ENCODE measurements around the gene CHL1. TPM values are rescaled to one million over a fixed set of nuclear protein-coding genes. Genes with fewer than 3 reads are reported as not detected.

Gene CHL1
- total RNA-seq, 1 experiment from 2014 or later, result not detected

GRCh38 chr3:242602-243355, 46.2 kb downstream of the CHL1 start:
- intact Hi-C loops (cut with micrococcal nuclease; ENCODE audit: unreplicated experiment), result no loop called here
- no peaks in the 10 kb centered on the region for H3K36me3 ChIP-seq (ENCODE audit: insufficient read depth, low read length, poor library complexity, severe bottlenecking)
- no peak overlapping the region for H3K4me3 ChIP-seq (ENCODE audit: low read depth, low read length, poor library complexity, severe bottlenecking)
- no peaks in the 10 kb centered on the region for H3K4me1 ChIP-seq (ENCODE audit: insufficient read depth, low read length, poor library complexity, severe bottlenecking)
- ChIA-PET POLR2A (ENCODE audit: low non-redundant PET) (no interaction called here), CTCF (no interaction called here)
- H3K27ac ChIP-seq (ENCODE audit: low read depth, low read length, poor library complexity, severe bottlenecking), result no peak overlapping the region
- H3K9me3 ChIP-seq (ENCODE audit: low read depth, low read length, poor library complexity, severe bottlenecking), result no peaks in the 10 kb centered on the region
- no peaks in the 10 kb centered on the region for H3K27me3 ChIP-seq (replicated peaks; ENCODE audit: insufficient read depth, low read depth, low read length, poor library complexity)
- TF ChIP-seq EZH2 (IDR thresholded peaks at IDR 0.05; ENCODE audit: borderline replicate concordance, low read depth, low read length, poor library complexity, severe bottlenecking), result no peak
- no TSS peak for BruUV-seq (replicated peaks)
- DNase-seq (ENCODE audit: low spot score), result no peak

GRCh38 chr3:243356-243725, 46.8 kb downstream of the CHL1 start:
- H3K4me3 ChIP-seq (ENCODE audit: low read depth, low read length, poor library complexity, severe bottlenecking), result no peak overlapping the region
- TF ChIP-seq EZH2 (IDR thresholded peaks at IDR 0.05; ENCODE audit: borderline replicate concordance, low read depth, low read length, poor library complexity, severe bottlenecking), result no peak
- TF ChIP-seq CTCF (conservative IDR thresholded peaks at IDR 0.05; ENCODE audit: low read depth, low read length), result no peak
- peak; percentile 2 for DNase-seq (ENCODE audit: low spot score)
- ChIA-PET CTCF (no interaction called here), POLR2A (ENCODE audit: low non-redundant PET) (no interaction called here)
- H3K27me3 ChIP-seq (replicated peaks; ENCODE audit: insufficient read depth, low read depth, low read length, poor library complexity), result no peaks in the 10 kb centered on the region
- H3K4me1 ChIP-seq (ENCODE audit: insufficient read depth, low read length, poor library complexity, severe bottlenecking), result no peaks in the 10 kb centered on the region
- H3K9me3 ChIP-seq (ENCODE audit: low read depth, low read length, poor library complexity, severe bottlenecking), result no peaks in the 10 kb centered on the region
- BruUV-seq (replicated peaks), result no TSS peak
- no peaks in the 10 kb centered on the region for H3K36me3 ChIP-seq (ENCODE audit: insufficient read depth, low read length, poor library complexity, severe bottlenecking)
- intact Hi-C loops (cut with micrococcal nuclease; ENCODE audit: unreplicated experiment), result no loop called here
- H3K27ac ChIP-seq (ENCODE audit: low read depth, low read length, poor library complexity, severe bottlenecking), result no peak overlapping the region

GRCh38 chr3:244041-244440, 47.5 kb downstream of the CHL1 start:
- Histone ChIP-seq H3K36me3 (ENCODE audit: insufficient read depth, low read length, poor library complexity, severe bottlenecking) (no peaks in the 10 kb centered on the region), H3K4me3 (ENCODE audit: low read depth, low read length, poor library complexity, severe bottlenecking) (no peak overlapping the region), H3K4me1 (ENCODE audit: insufficient read depth, low read length, poor library complexity, severe bottlenecking) (no peaks in the 10 kb centered on the region), H3K27me3 (replicated peaks; ENCODE audit: insufficient read depth, low read depth, low read length, poor library complexity) (no peaks in the 10 kb centered on the region), H3K9me3 (ENCODE audit: low read depth, low read length, poor library complexity, severe bottlenecking) (no peaks in the 10 kb centered on the region), H3K27ac (ENCODE audit: low read depth, low read length, poor library complexity, severe bottlenecking) (no peak overlapping the region)
- ChIA-PET CTCF (no interaction called here), POLR2A (ENCODE audit: low non-redundant PET) (no interaction called here)
- intact Hi-C loops (cut with micrococcal nuclease; ENCODE audit: unreplicated experiment), result no loop called here
- TF ChIP-seq EZH2 (IDR thresholded peaks at IDR 0.05; ENCODE audit: borderline replicate concordance, low read depth, low read length, poor library complexity, severe bottlenecking), result no peak
- TF ChIP-seq CTCF (conservative IDR thresholded peaks at IDR 0.05; ENCODE audit: low read depth, low read length), result no peak
- BruUV-seq (replicated peaks), result no TSS peak
- no peak for DNase-seq (ENCODE audit: low spot score)

GRCh38 chr3:247916-248315, 51.4 kb downstream of the CHL1 start:
- H3K27me3 ChIP-seq (replicated peaks; ENCODE audit: insufficient read depth, low read depth, low read length, poor library complexity), result no peaks in the 10 kb centered on the region
- no peak overlapping the region for H3K27ac ChIP-seq (ENCODE audit: low read depth, low read length, poor library complexity, severe bottlenecking)
- BruUV-seq (replicated peaks), result no TSS peak
- ChIA-PET POLR2A (ENCODE audit: low non-redundant PET) (no interaction called here), CTCF (no interaction called here)
- H3K9me3 ChIP-seq (ENCODE audit: low read depth, low read length, poor library complexity, severe bottlenecking), result no peaks in the 10 kb centered on the region
- TF ChIP-seq EZH2 (IDR thresholded peaks at IDR 0.05; ENCODE audit: borderline replicate concordance, low read depth, low read length, poor library complexity, severe bottlenecking), result no peak
- no peaks in the 10 kb centered on the region for H3K36me3 ChIP-seq (ENCODE audit: insufficient read depth, low read length, poor library complexity, severe bottlenecking)
- no peaks in the 10 kb centered on the region for H3K4me1 ChIP-seq (ENCODE audit: insufficient read depth, low read length, poor library complexity, severe bottlenecking)
- no peak overlapping the region for H3K4me3 ChIP-seq (ENCODE audit: low read depth, low read length, poor library complexity, severe bottlenecking)
- intact Hi-C loops (cut with micrococcal nuclease; ENCODE audit: unreplicated experiment), result no loop called here
- no peak for DNase-seq (ENCODE audit: low spot score)
